Measurements from ENCODE around the gene DTNBP1. TPM values are rescaled to one million over a fixed set of nuclear protein-coding genes. Genes with fewer than 3 reads are reported as not detected.

The DTNBP1 gene
- total and polyA plus RNA-seq, 2 of the 8 experiments (the other 6 are each of a cell fraction or from before 2014, with no cell fraction given) = 13.5 to 22.1 TPM

DNA sequence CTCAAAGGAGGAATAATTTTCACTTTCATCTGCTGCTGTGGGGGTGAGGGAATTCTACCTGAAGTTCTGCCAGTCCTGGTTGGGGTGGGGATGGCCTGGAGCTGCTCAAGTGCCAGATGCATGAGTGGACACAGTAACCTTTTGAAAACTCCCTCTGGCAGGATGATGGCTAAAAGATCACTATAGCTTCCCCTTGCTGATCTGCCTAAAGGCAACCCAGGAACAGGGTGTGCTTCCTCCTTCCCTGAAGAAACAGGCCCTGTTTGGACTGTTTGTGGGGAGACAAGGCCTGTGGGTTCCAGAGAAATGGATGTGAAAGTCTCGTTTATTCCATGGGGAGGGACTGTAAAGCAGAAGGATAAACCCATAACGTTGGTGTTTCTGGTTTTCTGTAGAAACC lies 176.9 kb downstream of the DTNBP1 start:
- Histone ChIP-seq H3K4me3 (ENCODE audit: extremely low read depth in 1 of 4, insufficient read depth in 2 of 4, low read depth in 3 of 4, low read length in 4 of 4) (no peak overlapping the region), H4K8ac (ENCODE audit: extremely low read depth, insufficient read depth, low read length) (no peak overlapping the region), H2BK120ac (replicated peaks; ENCODE audit: low read depth, low read length) (no peak overlapping the region), H3K79me2 (ENCODE audit: control insufficient read depth in 1 of 2, insufficient read depth in 2 of 2, low read length in 2 of 2) (peaks cover 0 to 94% of the 10 kb centered on the region in 2 experiments; a peak in 3 of 4 replicates), H3K18ac (ENCODE audit: extremely low read depth, low read length) (no peak overlapping the region), H4K20me1 (replicated peaks in 1 of 2; ENCODE audit: control insufficient read depth in 1 of 2, insufficient read depth in 2 of 2, low read length in 2 of 2) (peaks cover 41 to 64% of the 10 kb centered on the region in 2 experiments), H2BK12ac (ENCODE audit: low read depth, low read length) (no peak overlapping the region), H3K23ac (ENCODE audit: insufficient read length) (no peak overlapping the region), H3K9me3 (ENCODE audit: insufficient read depth in 2 of 2, low read depth in 1 of 2, low read length in 1 of 2) (no peaks in the 10 kb centered on the region), H3K4ac (replicated peaks; ENCODE audit: insufficient read length, low read depth, low read length) (no peak overlapping the region), H3K56ac (replicated peaks; ENCODE audit: insufficient read length, low read depth, low read length) (no peak overlapping the region), H3K14ac (ENCODE audit: insufficient read length) (no peak overlapping the region), H3K79me1 (ENCODE audit: low read depth, low read length) (no peaks in the 10 kb centered on the region; the same call in 1 of the 2 replicates), H3K27me3 (replicated peaks in 1 of 4; ENCODE audit: control insufficient read depth in 3 of 4, extremely low read depth in 1 of 4, insufficient read depth in 3 of 4, low read length in 3 of 4) (no peaks in the 10 kb centered on the region), H3K9ac (replicated peaks in 1 of 4; ENCODE audit: extremely low read depth in 1 of 4, low read depth in 3 of 4, low read length in 3 of 4) (no peak overlapping the region), H2BK20ac (ENCODE audit: low read length) (no peak overlapping the region), H3K36me3 (ENCODE audit: control insufficient read depth in 2 of 4, insufficient read depth in 4 of 4, low read length in 3 of 4) (peaks cover 3 to 35% (median 28%) of the 10 kb centered on the region in 4 experiments; a peak in 7 of 8 replicates), H2BK5ac (ENCODE audit: low read depth, low read length) (no peak overlapping the region), H3K4me2 (ENCODE audit: insufficient read depth in 1 of 2, low read depth in 2 of 2, low read length in 2 of 2) (no peak overlapping the region), H2BK15ac (ENCODE audit: low read length) (no peak overlapping the region), H2AFZ (ENCODE audit: low read length) (no peak overlapping the region), H2AK5ac (ENCODE audit: low read depth, low read length) (no peak overlapping the region), H3K27ac (ENCODE audit: low read depth, low read length) (no peak overlapping the region), H3K4me1 (replicated peaks in 1 of 4; ENCODE audit: control insufficient read depth in 3 of 4, insufficient read depth in 4 of 4, low read length in 3 of 4) (peaks cover 2 to 19% (median 18%) of the 10 kb centered on the region in 4 experiments; a peak in 6 of 7 replicates), H4K5ac (ENCODE audit: insufficient read length, low read depth, low read length) (no peak overlapping the region), H4K91ac (replicated peaks; ENCODE audit: insufficient read length, low read length) (no peak overlapping the region), H3K23me2 (ENCODE audit: low read depth, low read length) (no peaks in the 10 kb centered on the region)
- FAIRE-seq (no peak), DNase-seq (ENCODE audit: low read depth in 1 of 2, low spot score in 2 of 2) (no peak)
- ChIA-PET POLR2A (ENCODE audit: partially characterized antibody) (no interaction called here), CTCF (ENCODE audit: partially characterized antibody) (interaction anchor here (0.6 kb wide), 2 partner anchors 16 to 1203 kb away, joined by 3 read pairs; no protein-coding TSS in a partner anchor)
- TF ChIP-seq CBX8 (IDR thresholded peaks at IDR 0.05; ENCODE audit: borderline replicate concordance, low read depth, low read length) (no peak), TCF12 (IDR thresholded peaks at IDR 0.05; ENCODE audit: low read depth, low read length) (no peak), BCL11A (IDR thresholded peaks at IDR 0.05; ENCODE audit: low read depth in 2 of 2, low read length in 2 of 2) (no peak), POLR2A (IDR thresholded peaks at IDR 0.05; ENCODE audit: control extremely low read depth in 1 of 2, low read depth in 2 of 2, low read length in 2 of 2) (peak in 1 of 2 experiments; percentile 39; a peak in 1 of 3 replicates), ZNF274 (IDR thresholded peaks at IDR 0.05; ENCODE audit: borderline replicate concordance, extremely low read depth, low read length) (no peak)
- TF ChIP-seq, protein P1, sequence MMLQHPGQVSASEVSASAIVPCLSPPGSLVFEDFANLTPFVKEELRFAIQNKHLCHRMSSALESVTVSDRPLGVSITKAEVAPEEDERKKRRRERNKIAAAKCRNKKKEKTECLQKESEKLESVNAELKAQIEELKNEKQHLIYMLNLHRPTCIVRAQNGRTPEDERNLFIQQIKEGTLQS (IDR thresholded peaks at IDR 0.05; ENCODE audit: insufficient read depth, low read depth, low read length) = no peak
- 83% methylated on average over 2 of the region's 2 CpGs; no CpG with 5 or more reads in 1 of the 2 experiments for WGBS, 2 experiments (ENCODE audit: extremely low coverage in 1 of 2, insufficient coverage in 1 of 2, insufficient read length in 1 of 2, insufficient replicate concordance in 2 of 2, low coverage in 1 of 2, low lambda C conversion rate in 2 of 2, missing lambda C conversion rate in 1 of 2)
